CD4-positive, alpha-beta T cell (primary cell): ENCODE data around the gene GABPB2. TPM values are rescaled to one million over a fixed set of nuclear protein-coding genes. Genes with fewer than 3 reads are reported as not detected.

ENCODE experiments used
- ATAC-seq: fragments of 200-7000 bp; cut with Tn5 transposase; one replicate; pipeline ENCODE4 v1.10.0; 2022; ENCODE audit warnings: mild to moderate bottlenecking; ENCODE audit not compliant: poor library complexity
- CTCF ChIA-PET: fragments of 350-600 bp; sonication (Branson Sonifier 250); formaldehyde crosslinking; loops from one replicate; lab custom pipeline; 2021; ENCODE audit warnings: antibody characterized with exemption, inconsistent platforms; lab: Charles Lee
- POLR2A ChIA-PET: fragments of 350-600 bp; sonication (Branson Sonifier 250); formaldehyde crosslinking; loops from one replicate; lab custom pipeline; 2021; ENCODE audit warnings: antibody characterized with exemption, inconsistent platforms; lab: Charles Lee
- DNase-seq, 14 experiments: peaks; one replicate each; pipeline ENCODE4 v3.0.0-alpha.2; 2013 to 2020; ENCODE audit warnings: mixed read lengths in 2 of 14
- H3K27ac ChIP-seq, 2 donors: one replicate each; pipeline versions ENCODE4 v1.5.1 to v1.7.0; 2013; ENCODE audit warnings: low read length in 2 of 2, low read depth in 1 of 2, mild to moderate bottlenecking in 1 of 2
- H3K27me3 ChIP-seq, 2 experiments: 1 replicate in 1 of 2; 2 replicates in 1 of 2; pipeline versions ENCODE4 v1.6.1 to v1.7.0; 2013; ENCODE audit warnings: low read length in 2 of 2, control low read depth in 1 of 2, mild to moderate bottlenecking in 1 of 2, moderate library complexity in 1 of 2; ENCODE audit not compliant: insufficient read depth in 2 of 2, control insufficient read depth in 1 of 2
- H3K36me3 ChIP-seq: one replicate; pipeline ENCODE4 v1.6.1; 2013; ENCODE audit warnings: low read length, control low read depth; ENCODE audit not compliant: insufficient read depth
- H3K4me1 ChIP-seq: one replicate; pipeline ENCODE4 v1.6.1; 2013; ENCODE audit warnings: low read length, control low read depth; ENCODE audit not compliant: insufficient read depth
- H3K4me3 ChIP-seq: one replicate; pipeline ENCODE4 v1.5.1; 2013; ENCODE audit warnings: mild to moderate bottlenecking, low read length, moderate library complexity
- H3K9me3 ChIP-seq, 2 experiments: 1 replicate in 1 of 2; 2 replicates in 1 of 2; pipeline versions ENCODE4 v1.6.1 to v1.7.0; 2013; ENCODE audit warnings: low read length in 2 of 2, mild to moderate bottlenecking in 2 of 2, control low read depth in 1 of 2, moderate library complexity in 1 of 2; ENCODE audit not compliant: control insufficient read depth in 1 of 2, insufficient read depth in 1 of 2
- H3K27ac Mint-ChIP-seq: one replicate; pipeline ENCODE4 v1.8.0; 2020; ENCODE audit warnings: mixed read lengths
- H3K27me3 Mint-ChIP-seq: one replicate; pipeline ENCODE4 v1.8.0; 2021; ENCODE audit warnings: mixed read lengths
- H3K36me3 Mint-ChIP-seq: one replicate; pipeline ENCODE4 v1.8.0; 2021; ENCODE audit warnings: low read depth, mixed read lengths
- H3K4me1 Mint-ChIP-seq: one replicate; pipeline ENCODE4 v1.8.0; 2021; ENCODE audit warnings: low read depth, mixed read lengths
- H3K4me3 Mint-ChIP-seq: one replicate; pipeline ENCODE4 v1.8.0; 2020; ENCODE audit warnings: mild to moderate bottlenecking, mixed read lengths
- H3K9me3 Mint-ChIP-seq: one replicate; pipeline ENCODE4 v1.8.0; 2020; ENCODE audit warnings: mixed read lengths
- intact Hi-C, 2 experiments: fragments of 100-400 bp; cut with DNase I in 1 of 2; cut with micrococcal nuclease in 1 of 2; formaldehyde crosslinking; loops; one replicate each; pipeline versions ENCODE4 v1.15.1 to v1.9.0; 2023 to 2025; cut with DNase I, micrococcal nuclease
- total RNA-seq, 174 experiments: library from RNA in 2 of 174; stranded (reverse) in 2 of 174; gene quantifications; one replicate each; pipeline ENCODE4 v1.2.3 and lab custom pipeline; 2021 to 2026
- TF ChIP-seq, protein P1 (sequence below): fragments of 200-600 bp; IDR thresholded peaks from one replicate; pipeline ENCODE4 v1.8.0; 2022; ENCODE audit warnings: antibody characterized with exemption, mild to moderate bottlenecking

Gene GABPB2
- total RNA-seq, 2 experiments from 2014 or later: 23.7 to 25.5 TPM

DNA sequence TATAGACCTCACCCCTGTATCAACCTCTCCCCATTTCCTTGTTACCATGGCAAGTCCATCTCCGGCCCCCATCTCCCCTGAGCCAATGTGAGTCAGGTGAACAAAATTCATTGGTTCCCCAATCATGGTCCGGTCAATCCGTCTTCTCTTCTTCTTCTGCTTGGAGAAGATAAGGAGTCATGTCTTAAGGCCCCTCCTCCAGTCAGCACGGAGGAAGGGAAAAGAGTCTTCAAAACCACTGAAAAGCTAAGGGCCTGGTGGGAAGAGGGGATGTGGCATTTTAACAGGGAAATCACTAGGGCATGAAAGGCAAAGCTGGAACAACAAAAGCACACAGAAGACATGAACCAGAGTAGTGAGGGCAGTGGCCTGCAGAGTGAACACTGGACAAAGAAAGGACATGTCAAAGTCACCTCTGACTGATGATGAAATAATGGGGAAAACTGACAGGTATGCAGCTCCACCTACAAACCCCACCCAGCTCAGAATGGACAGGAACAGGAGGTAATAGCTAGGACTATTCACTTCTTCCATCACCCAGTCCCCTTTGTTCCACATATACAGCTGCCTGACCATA is 15.5 kb upstream of the GABPB2 start:
- Histone ChIP-seq H3K27me3 (no peaks in the 10 kb centered on the region), H3K27ac (peak overlapping the region; percentile 88 to 93), H3K36me3 (peaks cover 64% of the 10 kb centered on the region), H3K4me3 (peak overlapping the region; percentile 64), H3K9me3 (no peaks in the 10 kb centered on the region), H3K4me1 (peaks cover 68% of the 10 kb centered on the region)
- intact Hi-C loops: no loop called here
- TF ChIP-seq, protein P1, sequence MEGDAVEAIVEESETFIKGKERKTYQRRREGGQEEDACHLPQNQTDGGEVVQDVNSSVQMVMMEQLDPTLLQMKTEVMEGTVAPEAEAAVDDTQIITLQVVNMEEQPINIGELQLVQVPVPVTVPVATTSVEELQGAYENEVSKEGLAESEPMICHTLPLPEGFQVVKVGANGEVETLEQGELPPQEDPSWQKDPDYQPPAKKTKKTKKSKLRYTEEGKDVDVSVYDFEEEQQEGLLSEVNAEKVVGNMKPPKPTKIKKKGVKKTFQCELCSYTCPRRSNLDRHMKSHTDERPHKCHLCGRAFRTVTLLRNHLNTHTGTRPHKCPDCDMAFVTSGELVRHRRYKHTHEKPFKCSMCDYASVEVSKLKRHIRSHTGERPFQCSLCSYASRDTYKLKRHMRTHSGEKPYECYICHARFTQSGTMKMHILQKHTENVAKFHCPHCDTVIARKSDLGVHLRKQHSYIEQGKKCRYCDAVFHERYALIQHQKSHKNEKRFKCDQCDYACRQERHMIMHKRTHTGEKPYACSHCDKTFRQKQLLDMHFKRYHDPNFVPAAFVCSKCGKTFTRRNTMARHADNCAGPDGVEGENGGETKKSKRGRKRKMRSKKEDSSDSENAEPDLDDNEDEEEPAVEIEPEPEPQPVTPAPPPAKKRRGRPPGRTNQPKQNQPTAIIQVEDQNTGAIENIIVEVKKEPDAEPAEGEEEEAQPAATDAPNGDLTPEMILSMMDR: no peak
- ATAC-seq (no peak), DNase-seq (no peak)
- H3K4me3 Mint-ChIP-seq: peak overlapping the region; percentile 97
- H3K36me3 Mint-ChIP-seq: peaks cover 96% of the 10 kb centered on the region
- H3K27ac Mint-ChIP-seq: peak overlapping the region; percentile 90
- ChIA-PET POLR2A (interaction anchor here (0.6 to 7.7 kb wide), 9 partner anchors 8 to 691 kb away, joined by 3 to 78 read pairs (median 7); partner anchors contain the start of genes C1orf56, GABPB2, MINDY1 and RPRD2), CTCF (interaction anchor here (0.9 to 2.3 kb wide), 4 partner anchors 28 to 49 kb away, joined by 4 to 10 read pairs (median 6); no protein-coding TSS in a partner anchor)
- no peaks in the 10 kb centered on the region for H3K9me3 Mint-ChIP-seq
- H3K27me3 Mint-ChIP-seq: no peaks in the 10 kb centered on the region
- peaks cover 72% of the 10 kb centered on the region for H3K4me1 Mint-ChIP-seq

DNA sequence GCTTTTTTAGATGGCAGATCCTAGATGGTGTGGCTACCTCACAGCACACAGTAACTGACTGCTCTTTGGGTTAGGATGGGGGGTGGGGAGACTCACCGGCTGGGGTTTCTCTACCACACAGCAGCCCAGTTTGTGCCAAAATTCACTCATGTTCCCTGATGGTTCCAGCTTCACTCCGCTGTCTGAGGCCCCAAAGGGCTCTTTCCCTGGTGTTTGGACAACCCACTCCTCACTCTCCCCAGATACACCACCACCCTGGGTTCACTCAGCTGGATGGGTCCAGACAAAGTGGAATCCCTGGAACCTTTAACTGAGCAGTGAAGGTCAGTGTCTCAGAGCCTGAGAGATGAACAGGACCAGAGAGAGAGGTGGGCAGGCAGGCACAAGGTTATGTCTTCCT is 15.0 kb upstream of the GABPB2 start:
- ATAC-seq (no peak), DNase-seq (peak in 1 of 14 experiments; percentile 21)
- TF ChIP-seq, protein P1: no peak
- Mint-ChIP-seq H3K9me3 (no peaks in the 10 kb centered on the region), H3K36me3 (peaks cover 90% of the 10 kb centered on the region), H3K27ac (peak overlapping the region; percentile 90), H3K27me3 (no peaks in the 10 kb centered on the region), H3K4me1 (peaks cover 72% of the 10 kb centered on the region), H3K4me3 (peak overlapping the region; percentile 97)
- H3K27me3 ChIP-seq: no peaks in the 10 kb centered on the region
- H3K36me3 ChIP-seq: peaks cover 64% of the 10 kb centered on the region
- peaks cover 73% of the 10 kb centered on the region for H3K4me1 ChIP-seq
- no peaks in the 10 kb centered on the region for H3K9me3 ChIP-seq
- POLR2A ChIA-PET: interaction anchor here (0.6 to 7.7 kb wide), 17 partner anchors 7 to 897 kb away, joined by 3 to 144 read pairs (median 6); partner anchors contain the start of genes C1orf56, ENSA, GABPB2 and MINDY1
- intact Hi-C loops: no loop called here
- CTCF ChIA-PET: interaction anchor here (0.9 to 2.3 kb wide), 3 partner anchors 29 to 44 kb away, joined by 4 to 10 read pairs (median 8); no protein-coding TSS in a partner anchor
- H3K4me3 ChIP-seq: peak overlapping the region; percentile 64
- H3K27ac ChIP-seq: peak overlapping the region; percentile 88 to 93

DNA sequence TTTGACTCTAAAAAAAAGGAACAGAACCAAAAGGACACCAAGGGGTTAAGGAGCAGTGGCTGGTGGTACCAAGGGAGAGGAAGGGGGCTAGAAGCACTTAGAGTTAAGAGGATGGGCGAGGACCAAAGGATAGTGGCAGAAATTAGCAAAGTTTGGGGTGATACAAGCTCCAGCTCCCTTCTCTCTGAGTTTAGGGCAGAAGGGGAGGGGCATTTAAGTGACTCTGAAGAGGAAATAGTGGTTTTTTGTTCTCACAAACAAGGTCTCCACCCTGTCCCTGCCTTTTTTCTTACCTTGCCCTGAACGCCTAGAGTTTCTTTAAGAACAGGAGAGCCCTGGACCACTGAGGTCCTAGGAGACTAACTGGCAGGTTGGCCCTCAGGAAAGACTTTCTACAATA is 14.4 kb upstream of the GABPB2 start:
- H3K4me1 ChIP-seq: peaks cover 73% of the 10 kb centered on the region
- H3K27ac Mint-ChIP-seq: peak overlapping the region; percentile 90
- no peaks in the 10 kb centered on the region for H3K27me3 Mint-ChIP-seq
- H3K4me1 Mint-ChIP-seq: peaks cover 72% of the 10 kb centered on the region
- peak overlapping the region; percentile 64 for H3K4me3 ChIP-seq
- peak overlapping the region; percentile 88 to 93 for H3K27ac ChIP-seq
- no peaks in the 10 kb centered on the region for H3K9me3 Mint-ChIP-seq
- intact Hi-C loops: loop anchor here in 1 of 2 experiments (1.0 to 2.0 kb wide), 2 partner anchors 8 to 47 kb away; partner anchors contain the start of gene PRUNE1
- H3K36me3 ChIP-seq: peaks cover 62% of the 10 kb centered on the region
- peak overlapping the region; percentile 97 for H3K4me3 Mint-ChIP-seq
- CTCF ChIA-PET: interaction anchor here (1.7 to 5.2 kb wide), 4 partner anchors 10 to 44 kb away, joined by 8 to 60 read pairs (median 34); partner anchors contain the start of genes C1orf56 and GABPB2
- no peaks in the 10 kb centered on the region for H3K9me3 ChIP-seq
- peaks cover 85% of the 10 kb centered on the region for H3K36me3 Mint-ChIP-seq
- TF ChIP-seq, protein P1: no peak
- peak in 8 of 14 experiments; percentile 15 to 84 (median 40) for DNase-seq
- no peaks in the 10 kb centered on the region for H3K27me3 ChIP-seq
- ATAC-seq: peak; percentile 49
- POLR2A ChIA-PET: interaction anchor here (0.6 to 7.7 kb wide), 18 partner anchors 7 to 898 kb away, joined by 3 to 144 read pairs (median 5); partner anchors contain the start of genes C1orf56, ENSA, GABPB2 and MINDY1
